Middle frontal gyrus (tissue), 1 donor: ENCODE measurements around the gene RPL36AL.
"Not testable (repeated sequence)": the region's sequence is repeated elsewhere in the genome, so short reads cannot be mapped to it uniquely, and the experiment has no call there.

ENCODE experiments used
- DNase-seq: peaks from one replicate; pipeline ENCODE4 v3.0.0-alpha.2; 2015; ENCODE audit warnings: low spot score; ENCODE audit errors: extremely low spot score

Gene RPL36AL

DNA sequence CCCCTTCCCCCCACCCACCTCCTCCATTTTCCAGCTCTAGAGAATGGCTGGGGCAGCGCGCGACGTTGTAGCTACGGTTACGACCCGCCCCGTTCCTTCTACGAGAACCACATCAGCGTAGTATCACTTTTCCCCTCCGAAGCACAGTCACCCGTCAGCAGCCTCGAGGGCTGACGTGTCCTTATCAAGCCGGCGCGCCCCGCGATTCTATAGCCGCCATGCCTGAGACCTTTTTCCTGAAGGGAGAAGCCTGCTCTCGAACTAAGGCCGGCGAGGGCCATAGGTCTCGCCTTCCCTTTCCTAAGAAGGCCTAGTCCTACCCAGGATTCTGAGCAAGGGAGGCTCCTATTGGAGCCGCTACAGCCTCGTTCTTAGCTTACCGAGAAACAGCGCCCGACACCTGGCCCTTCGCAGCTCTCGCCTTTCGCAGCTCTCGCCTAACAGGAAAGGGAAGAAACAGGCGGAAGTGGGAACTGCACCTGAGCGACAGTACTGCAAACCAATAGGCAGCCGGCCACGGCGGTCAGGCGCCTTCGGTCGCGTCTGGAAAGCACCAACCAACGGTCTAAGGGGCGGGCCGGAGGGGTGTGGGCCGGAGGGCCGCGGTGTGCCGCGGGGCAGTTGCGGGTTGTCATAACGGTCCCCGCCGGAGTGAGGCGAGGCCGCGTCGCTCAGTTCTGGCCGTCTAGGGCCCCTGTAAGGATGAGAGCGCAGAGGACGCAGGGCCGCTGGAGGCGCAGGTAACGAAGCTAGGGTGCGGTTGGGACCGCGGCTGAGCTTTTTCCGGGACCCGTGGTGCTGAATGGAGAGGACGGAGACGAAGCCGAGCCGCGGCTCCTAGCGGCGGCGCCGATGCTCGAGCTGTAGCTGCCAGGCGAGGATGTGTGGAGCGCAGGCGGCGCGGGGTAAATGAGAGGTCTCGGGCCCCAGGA lies at the start of gene RPL36AL, which contains the start of gene MGAT2:
TSS of gene RPL36AL (minus strand) at position 445 of the 932 bp plus-strand sequence. CDS start 1,522 bp downstream, outside the sequence.
TSS of gene MGAT2 (plus strand) at position 618 of the 932 bp plus-strand sequence. CDS start 470 bp downstream, outside the sequence.
- DNase-seq, result peak; percentile 92

DNA sequence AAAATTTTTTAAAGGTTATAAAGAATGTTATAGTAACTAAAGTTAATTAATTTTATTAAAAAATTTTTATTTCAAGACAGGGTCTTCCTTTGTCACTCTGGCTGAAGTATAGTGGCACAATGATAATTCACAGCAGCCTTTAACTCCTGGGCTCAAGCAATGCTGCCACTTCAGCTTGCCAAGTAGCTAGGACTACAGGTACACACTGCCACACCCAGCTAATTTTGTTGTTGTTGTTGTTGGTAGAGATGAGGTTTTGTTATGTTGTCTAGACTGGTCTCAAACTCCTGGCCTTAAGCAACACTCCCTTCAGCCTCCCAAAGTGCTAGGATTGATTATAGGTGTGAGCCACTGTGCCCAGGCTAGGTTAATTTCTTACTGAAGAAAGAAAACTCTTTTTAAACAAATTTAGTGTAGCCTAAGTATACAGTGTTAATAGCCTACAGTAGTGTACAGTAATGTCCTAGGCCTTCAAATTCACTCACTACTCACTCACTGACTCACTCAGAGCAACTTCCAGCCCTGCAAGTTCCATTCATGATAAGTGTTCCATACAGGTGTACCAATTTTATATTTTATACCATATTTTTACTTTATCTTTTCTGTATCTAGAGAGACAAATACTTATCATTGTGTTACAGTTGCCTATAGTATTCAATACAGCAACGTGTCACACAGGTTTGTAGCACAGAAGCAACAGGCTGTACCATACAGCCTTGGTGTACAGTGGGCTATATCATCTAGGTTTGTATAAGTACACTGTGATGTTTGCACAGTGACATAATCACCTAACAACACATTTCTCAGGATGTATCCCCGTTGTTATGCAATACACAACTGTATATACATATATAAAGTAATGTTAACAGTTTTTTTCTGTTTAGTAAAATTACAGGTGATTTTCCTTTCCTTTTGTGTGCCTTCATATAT lies 39.4 kb upstream of the RPL36AL start:
- no peak for DNase-seq

DNA sequence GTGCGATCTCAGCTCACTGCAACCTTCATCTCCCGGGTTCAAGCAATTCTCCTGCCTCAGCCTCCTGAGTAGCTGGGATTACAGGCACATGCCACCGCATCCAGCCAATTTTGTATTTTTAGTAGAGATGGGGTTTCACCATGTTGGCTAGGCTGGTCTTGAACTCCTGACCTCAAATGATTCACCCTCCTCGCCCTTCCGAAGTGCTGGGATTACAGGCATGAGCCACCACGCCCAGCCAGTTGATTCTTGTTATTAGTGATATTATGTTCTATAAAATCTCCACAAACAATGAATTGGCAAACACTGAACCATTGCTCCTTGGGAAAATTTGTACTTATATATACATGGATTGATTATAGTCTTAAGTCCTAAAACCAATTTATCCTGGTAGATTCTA lies 37.1 kb upstream of the RPL36AL start:
- DNase-seq, result not testable (repeated sequence)

DNA sequence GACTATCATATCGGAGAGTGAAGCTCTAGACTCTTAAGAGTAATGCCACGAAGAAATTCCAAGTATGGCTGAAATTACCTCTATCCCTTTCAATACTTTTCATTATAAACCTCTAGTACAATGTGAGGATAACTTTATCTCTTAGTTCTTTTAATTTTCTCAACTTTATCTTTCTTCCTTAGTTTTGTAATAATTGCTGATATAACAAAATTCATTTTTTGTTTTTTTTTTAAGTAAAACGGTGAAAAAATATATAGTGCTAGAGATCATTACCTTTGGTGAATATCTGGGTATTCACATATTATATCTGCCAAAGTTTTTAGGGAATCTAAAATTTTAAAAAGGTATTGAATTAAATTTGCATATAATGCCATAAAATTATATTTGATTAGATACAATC lies 34.1 kb upstream of the RPL36AL start:
- DNase-seq, result no peak

DNA sequence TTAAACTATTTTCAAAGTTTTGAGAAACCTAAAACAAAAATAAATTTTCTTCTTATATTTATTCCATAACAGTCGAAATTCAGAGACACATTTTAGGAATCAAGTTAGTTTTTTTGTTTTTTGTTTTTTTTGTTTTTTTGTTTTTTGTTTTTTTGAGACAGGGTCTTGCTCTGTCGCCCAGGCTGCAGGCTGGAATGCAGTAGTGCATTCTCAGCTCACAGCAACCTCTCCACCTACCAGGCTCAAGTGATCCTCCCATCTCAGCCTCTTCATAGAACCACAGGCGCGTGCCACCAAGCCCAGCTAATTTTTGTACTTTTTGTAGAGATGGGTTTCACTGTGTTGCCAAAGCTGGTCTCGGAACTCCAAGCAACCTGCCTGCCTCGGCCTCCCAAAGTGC lies 33.1 kb upstream of the RPL36AL start:
- no peak for DNase-seq

DNA sequence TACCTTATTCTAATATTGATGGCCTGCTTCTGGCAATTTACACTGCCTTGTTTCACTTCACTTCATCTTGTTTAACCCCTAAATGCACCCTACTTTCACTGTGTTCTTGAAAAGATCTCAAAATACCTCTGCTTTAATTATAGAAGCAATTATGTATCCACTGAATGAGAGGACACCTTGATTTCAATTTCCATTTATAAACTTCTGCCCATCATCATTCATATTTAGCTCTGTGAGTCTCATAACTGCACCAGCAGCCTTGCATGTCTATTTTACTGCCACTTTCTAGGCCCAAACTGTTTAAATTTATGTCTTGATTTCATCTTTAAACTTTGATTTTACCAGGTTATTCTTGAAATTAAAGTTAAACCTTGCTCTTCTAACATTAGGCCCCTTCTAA lies 21.7 kb upstream of the RPL36AL start:
- DNase-seq, result no peak

DNA sequence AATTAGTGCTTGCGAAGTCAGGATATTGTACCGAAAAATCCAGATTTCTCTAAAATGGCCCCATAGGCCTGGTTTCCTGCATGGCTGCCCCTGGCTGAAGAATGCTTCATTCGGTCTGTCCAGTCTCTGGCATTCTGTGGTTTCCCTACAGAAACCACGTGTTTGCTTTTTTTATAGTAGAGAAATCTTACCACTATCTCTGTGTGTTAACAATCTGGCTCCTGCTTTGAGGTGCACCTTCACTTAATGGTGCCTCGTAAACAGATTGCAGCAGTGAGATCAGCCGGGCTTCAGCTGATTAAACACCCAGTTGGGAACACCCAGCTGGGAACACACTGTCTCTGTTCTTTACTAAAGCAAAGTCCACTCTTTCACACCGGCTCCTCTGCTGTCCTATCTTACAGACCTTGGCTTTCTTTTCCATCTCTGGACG lies 21.3 kb upstream of the RPL36AL start:
- no peak for DNase-seq

DNA sequence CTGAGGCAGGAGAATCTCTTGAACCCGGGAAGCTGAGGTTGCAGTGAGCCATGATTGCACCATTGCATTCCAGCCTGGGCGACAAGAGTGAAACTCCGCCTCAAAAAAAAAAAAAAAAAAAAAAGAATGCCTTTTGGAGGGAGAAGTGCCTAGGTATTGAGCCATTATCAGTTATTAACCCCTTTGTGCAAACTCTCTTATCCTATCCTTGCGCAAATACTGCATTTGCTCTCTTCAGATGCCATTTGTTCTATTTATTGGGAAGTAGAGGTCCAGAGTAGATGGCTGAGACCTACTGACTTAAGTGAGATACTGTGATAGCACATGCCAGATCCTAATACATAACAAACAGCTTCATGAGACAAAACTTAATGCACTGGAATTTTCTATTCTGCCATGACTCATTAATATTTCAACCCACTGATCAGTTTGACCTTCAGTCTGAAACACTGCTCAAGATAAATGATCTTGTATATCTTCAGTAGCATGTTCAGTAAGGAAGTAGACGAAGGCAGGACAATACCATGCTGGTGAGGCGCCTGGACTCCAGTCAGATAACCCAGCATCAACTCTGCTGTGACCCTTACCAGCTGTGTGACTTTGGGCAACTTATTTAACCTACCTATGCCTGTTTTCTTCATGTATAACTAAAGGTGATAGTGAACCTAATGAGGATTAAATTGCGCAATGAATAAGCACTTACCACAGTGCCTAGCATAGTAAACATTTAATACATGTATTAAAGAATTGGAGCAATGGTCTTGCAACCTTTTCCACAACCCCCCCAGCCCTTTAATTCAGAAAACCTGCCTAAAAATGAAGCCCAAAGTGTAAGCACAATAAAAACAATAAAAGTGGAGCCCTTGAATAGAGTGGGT lies 20.4 kb upstream of the RPL36AL start:
- DNase-seq, result no peak

DNA sequence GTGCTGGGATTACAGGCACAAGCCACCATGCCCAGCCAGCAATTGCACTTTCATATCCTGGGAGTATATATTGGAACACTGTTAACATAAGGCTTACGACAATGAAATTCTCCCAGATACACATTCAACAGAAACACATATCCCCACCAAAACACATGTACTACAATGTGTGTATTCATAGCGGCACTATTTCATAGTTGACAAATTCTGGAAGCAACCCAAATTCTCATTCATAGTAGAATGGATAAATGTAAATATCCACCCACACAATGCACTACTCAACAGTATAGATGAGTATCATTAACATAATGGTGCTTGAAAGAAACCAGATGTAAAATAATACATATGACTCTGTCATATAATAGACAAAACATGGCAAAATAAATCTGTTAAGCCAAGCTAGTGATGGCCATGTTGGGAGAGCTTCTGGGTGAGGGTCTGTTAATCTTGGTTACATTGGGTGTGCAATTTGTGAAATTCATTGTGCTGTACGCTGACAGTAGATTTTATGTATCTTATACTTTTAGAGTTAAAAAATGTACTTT lies 17.2 kb upstream of the RPL36AL start:
- DNase-seq, result no peak

DNA sequence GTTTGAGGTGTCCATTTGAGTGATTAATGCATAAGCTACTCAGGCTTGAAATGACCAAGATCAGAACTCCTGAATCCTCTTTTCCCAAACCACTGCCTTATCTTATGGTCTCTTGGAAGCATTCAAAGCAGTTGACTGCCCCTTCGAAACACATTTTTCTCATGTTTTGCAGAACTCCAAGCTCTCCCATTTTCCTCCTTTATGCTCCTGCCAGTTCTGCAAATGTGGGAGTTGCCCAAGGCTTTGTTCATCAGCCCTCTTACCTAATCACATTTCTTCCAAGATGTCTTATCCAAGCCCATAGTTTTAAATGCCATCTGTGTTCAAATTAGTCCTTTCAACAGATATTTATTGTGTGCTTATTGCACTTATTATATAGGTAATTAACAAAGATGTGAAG lies 16.4 kb upstream of the RPL36AL start:
- no peak for DNase-seq

DNA sequence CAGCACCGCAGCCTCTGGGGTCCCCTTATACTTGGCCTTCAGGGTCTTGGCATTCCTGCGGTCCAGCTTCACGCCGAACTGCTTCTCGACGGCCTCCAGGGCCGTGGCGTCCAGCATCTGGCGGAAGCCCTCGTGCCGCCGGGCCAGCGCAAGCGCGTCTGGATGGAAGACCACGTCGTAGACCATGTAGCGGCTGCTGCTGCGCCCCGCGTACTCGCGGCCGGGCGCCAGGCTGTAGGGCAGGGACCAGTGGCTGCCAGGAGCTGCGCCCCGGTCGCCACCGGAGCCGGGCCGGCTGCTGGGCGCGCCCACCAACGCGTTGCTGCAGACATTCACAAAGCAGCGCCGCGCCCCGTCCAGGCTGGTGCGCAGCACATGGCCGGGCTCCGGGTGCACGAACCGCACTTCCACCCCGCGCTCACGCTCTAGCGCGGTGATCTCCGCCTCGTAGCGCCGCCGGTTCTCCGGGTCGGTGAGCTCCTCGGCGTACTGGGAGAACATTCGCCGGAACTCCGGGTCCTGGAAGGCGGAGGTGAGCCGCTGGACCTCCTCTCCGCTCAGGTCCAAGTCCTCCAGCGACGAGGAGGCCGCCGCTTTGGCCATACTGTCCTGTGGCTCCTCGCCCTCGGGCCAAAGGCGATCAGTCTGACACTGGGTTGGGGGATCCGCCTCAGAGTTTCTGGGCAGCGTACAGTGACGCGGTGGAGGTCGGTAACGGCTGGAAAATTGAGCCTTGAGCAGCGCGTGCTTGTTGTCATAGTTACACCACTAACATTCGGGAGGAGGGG lies 14.3 kb upstream of the RPL36AL start, which contains the start of gene DNAAF2:
TSS of gene DNAAF2 (minus strand) at position 698 of the 788 bp plus-strand sequence. CDS start at position 603, 95 bp downstream.
- no peak for DNase-seq

DNA sequence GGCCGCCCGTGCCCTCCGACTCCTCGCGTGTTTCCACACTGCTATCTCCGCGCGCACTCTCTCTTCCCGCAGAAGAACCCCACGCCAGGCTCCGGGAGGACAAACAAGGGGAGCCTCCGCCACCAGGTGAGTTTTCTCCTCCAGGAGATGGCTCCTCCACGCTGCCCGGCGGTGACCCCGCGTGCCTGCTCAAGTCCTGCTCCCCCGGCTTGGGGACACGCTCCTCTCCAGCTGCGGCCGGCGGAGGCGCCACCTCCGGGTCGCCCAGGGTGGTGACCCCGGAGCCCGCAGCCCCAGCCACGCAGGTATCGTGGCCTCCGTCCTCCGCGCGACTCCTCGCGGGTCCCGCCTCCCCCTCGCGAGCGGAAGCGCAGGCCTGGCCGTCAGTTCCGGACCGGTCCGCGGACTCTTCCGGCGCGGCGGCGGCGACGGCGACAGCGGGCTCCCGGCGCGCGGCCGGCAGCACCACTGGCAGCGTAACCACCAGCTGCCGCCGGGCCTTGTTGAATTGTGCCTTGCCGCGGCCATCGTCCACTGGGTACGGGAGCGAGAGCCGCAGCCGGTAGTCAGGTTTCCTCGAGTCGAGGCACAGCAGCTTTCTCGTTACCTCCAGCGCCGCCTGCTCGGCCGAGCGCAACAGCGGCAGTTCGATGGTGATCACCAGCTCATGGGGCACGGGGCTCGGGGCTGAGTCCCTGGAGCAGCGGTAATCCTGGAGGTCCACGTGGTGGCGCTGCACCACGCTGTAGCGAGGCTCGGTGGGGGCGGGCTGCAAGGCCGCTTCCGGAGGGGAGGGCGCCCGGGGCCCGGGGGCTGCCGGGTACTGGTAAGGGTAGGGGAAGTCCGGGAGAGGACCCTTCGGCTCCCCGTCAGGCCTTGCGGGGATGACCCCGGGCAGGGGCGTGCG lies 13.5 kb upstream of the RPL36AL start:
- peak; percentile 89 for DNase-seq

DNA sequence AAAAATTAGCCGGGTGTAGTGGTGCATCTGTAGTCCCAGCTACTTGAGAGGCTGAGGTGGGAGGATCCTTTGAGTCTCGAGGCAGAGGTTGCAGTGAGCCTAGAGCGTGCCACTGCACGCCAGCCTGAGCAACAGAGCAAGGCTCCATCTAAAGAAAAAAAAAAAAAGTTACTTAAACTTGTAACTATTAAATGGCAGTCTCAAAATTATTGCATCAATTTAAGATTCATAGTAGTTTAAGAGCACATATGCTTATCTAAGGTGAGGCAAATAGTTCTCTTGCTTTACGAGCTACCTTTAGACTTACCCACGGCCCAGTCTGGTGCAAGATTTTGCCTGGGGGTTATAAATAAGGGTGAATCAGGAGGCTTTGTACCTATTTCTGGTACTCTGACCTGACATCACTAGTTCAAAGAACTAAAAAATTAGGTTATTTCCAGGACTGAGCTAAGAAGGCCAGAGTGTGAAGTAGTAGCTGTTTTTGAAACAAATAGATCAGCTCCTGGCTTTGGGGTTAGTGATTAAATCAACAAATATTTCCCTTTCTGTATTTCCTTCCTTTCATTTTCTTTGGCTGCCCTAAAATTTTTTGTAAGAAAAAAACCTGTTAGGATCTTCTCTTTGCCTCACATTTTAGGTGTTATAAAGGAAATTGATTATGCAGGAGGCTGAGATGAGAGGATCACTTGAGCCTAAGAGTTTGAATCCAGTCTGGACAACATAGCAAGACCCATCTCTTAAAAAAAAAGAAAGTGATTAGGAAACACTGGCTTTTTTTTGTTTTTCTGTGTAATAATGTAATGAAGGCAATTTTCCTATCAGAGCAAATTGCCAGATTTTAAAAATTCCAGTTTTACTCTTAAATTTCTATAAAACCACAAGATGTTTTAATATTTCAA lies 3.8 kb upstream of the RPL36AL start:
- no peak for DNase-seq

DNA sequence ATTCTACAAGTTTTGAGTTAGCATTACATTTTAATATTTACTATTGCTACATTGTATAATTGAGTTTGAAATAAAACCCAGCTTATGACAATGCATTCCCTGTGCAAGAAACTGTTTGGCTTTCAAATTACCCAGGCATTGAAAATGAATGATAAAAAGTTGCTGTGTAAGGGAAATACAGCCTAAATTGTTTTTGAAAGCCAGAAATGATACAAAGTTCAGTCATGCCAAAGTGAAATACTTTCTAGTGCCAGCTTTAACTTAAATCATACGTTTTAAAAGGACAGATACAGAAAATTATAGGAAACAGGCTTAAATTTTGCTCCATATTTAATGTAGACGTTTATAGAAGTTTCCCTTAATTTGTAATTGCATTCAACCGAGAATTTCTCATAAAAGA lies 3.0 kb upstream of the RPL36AL start:
- DNase-seq, result no peak

DNA sequence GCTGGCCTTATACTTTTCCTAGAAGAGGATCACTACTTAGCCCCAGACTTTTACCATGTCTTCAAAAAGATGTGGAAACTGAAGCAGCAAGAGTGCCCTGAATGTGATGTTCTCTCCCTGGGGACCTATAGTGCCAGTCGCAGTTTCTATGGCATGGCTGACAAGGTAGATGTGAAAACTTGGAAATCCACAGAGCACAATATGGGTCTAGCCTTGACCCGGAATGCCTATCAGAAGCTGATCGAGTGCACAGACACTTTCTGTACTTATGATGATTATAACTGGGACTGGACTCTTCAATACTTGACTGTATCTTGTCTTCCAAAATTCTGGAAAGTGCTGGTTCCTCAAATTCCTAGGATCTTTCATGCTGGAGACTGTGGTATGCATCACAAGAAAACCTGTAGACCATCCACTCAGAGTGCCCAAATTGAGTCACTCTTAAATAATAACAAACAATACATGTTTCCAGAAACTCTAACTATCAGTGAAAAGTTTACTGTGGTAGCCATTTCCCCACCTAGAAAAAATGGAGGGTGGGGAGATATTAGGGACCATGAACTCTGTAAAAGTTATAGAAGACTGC lies 1.7 kb upstream of the RPL36AL start:
- DNase-seq, result no peak

DNA sequence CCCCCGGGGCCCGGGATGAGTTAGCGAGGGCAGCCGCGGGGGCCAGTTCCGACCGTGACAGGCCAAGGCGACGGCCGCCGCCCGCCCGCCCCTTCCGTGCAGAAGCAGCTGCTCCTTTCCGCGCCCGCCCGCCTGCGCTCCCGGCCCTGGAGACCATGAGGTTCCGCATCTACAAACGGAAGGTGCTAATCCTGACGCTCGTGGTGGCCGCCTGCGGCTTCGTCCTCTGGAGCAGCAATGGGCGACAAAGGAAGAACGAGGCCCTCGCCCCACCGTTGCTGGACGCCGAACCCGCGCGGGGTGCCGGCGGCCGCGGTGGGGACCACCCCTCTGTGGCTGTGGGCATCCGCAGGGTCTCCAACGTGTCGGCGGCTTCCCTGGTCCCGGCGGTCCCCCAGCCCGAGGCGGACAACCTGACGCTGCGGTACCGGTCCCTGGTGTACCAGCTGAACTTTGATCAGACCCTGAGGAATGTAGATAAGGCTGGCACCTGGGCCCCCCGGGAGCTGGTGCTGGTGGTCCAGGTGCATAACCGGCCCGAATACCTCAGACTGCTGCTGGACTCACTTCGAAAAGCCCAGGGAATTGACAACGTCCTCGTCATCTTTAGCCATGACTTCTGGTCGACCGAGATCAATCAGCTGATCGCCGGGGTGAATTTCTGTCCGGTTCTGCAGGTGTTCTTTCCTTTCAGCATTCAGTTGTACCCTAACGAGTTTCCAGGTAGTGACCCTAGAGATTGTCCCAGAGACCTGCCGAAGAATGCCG lies 872 bp upstream of the RPL36AL start:
- DNase-seq, result no peak
